Central memory CD4-positive, alpha-beta T cell (primary cell): Measurements from ENCODE around the gene GALNT9.
"Not testable (repeated sequence)": the region's sequence is repeated elsewhere in the genome, so short reads cannot be mapped to it uniquely, and the experiment has no call there.

Experiments used
- DNase-seq: peaks from one replicate; pipeline ENCODE4 v3.0.0; 2022

GALNT9 gene

GRCh38 chr12:132311201-132311915, 18.0 kb downstream of the GALNT9 start:
- no peak for DNase-seq

- DNase-seq = no peak
Measured at GRCh38 chr12:132310181-132311040, 19.0 kb downstream of the GALNT9 start.

- DNase-seq = no peak
Measured at GRCh38 chr12:132309596-132310086, 19.7 kb downstream of the GALNT9 start.

GRCh38 chr12:132308853-132309595, 20.4 kb downstream of the GALNT9 start:
- no peak for DNase-seq

- DNase-seq = no peak
Measured at GRCh38 chr12:132307976-132308852, 21.2 kb downstream of the GALNT9 start.

- no peak for DNase-seq
Measured at GRCh38 chr12:132306885-132307191, 22.6 kb downstream of the GALNT9 start.

GRCh38 chr12:132305991-132306884, 23.2 kb downstream of the GALNT9 start:
- DNase-seq = no peak

GRCh38 chr12:132305560-132305966, 23.8 kb downstream of the GALNT9 start:
- no peak for DNase-seq

- not testable (repeated sequence) for DNase-seq
Measured at GRCh38 chr12:132304866-132305265, 24.5 kb downstream of the GALNT9 start.

GRCh38 chr12:132303853-132304373, 25.5 kb downstream of the GALNT9 start:
- not testable (repeated sequence) for DNase-seq

- DNase-seq = no peak
Measured at GRCh38 chr12:132302466-132303358, 26.7 kb downstream of the GALNT9 start.

- DNase-seq = no peak
Measured at GRCh38 chr12:132300789-132301722, 28.3 kb downstream of the GALNT9 start.

GRCh38 chr12:132296063-132296462, 33.3 kb downstream of the GALNT9 start:
- DNase-seq = no peak

- not testable (repeated sequence) for DNase-seq
Measured at GRCh38 chr12:132295561-132295960, 33.8 kb downstream of the GALNT9 start.

- no peak for DNase-seq
Measured at GRCh38 chr12:132295101-132295526, 34.3 kb downstream of the GALNT9 start.

- no peak for DNase-seq
Measured at GRCh38 chr12:132294121-132295034, 35.0 kb downstream of the GALNT9 start.
